ENCODE results near the gene DNAJC13. TPM values are rescaled to one million over a fixed set of nuclear protein-coding genes. Genes with fewer than 3 reads are reported as not detected.
A peak's percentile ranks its signal among the peaks of the same experiment; 100 is the strongest.

The DNAJC13 gene
- total RNA-seq, 2 donors from 2014 or later, result 26.4 to 30.7 TPM

DNA sequence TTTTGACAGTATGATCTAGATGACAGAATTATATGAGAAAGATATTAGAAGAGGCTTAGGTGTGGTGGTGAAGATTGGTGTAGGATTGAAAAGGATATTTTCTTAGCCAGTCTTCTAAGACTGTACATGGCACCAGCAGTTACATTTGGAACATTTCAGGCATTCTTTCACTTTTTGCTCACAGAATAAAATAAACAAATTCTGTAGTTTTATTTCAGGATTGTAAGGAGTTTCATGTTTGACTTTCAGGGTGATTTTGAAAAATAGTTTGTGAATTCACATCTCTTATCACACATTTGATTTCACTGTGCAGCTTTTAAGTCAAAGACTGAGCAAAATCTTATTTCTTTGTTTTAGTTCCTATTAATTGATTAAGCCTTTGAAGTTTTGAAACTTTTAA is 27.1 kb downstream of the DNAJC13 start:
- ATAC-seq, result no peak
- DNase-seq, result no peak
- intact Hi-C loops (cut with DNase I), result no loop called here

DNA sequence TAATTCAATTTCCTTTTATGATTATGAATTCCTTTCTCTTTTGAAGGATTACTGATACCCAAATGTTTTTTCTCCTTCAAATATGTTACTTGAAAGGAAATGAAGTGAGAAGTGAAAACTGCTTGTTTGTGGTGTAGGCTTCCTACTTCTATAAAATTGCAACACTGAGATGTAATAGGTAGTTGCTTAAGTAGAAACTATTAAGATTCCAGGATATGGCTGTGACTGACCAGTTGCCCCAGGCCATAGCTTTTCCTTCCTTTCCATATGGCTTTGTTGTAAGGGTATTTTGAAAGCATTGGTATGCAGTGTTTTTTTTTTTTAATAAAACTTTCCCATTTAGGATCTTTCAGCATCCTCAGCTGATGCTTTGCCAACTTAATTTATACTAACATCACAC is 28.5 kb downstream of the DNAJC13 start:
- intact Hi-C loops (cut with DNase I), result no loop called here
- peak in 1 of 2 donors; percentile 58 for ATAC-seq
- no peak for DNase-seq

DNA sequence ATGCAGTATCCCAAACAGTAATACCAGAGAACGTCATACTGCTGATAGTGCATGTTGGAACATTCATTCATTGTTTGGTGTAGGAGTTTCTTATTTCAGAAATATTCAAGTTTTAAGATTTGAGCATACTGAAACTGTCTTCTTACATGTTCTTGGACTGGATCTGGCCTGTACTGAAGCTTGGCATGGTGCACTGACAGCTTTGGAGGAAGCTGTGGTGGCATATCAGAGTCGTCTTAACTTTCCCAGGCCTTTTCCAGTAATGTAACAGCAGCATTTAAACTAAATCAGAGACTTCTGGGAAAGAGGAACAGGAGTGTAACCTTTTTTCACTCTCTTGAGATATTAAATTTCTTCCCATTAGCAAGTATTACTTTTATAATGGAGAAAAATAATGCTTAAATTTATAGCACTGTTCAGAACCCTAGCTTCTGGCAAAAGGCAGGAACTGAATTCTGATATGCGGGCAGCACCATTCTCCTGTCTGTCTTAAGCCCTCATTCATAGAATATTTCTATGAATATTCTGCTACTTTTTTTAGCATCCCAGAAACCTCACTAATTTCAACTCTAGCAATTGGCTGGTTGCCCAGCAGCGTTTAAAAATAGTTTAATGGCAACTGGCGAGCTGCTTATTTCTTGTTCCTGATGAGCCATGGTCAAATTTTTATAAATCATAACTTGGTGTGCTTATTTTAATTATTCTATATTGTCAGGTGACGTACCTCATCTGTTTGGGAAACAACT is 31.1 kb downstream of the DNAJC13 start:
- DNase-seq, result peak; percentile 59
- intact Hi-C loops (cut with DNase I), result no loop called here
- peak; percentile 72 to 77 for ATAC-seq

DNA sequence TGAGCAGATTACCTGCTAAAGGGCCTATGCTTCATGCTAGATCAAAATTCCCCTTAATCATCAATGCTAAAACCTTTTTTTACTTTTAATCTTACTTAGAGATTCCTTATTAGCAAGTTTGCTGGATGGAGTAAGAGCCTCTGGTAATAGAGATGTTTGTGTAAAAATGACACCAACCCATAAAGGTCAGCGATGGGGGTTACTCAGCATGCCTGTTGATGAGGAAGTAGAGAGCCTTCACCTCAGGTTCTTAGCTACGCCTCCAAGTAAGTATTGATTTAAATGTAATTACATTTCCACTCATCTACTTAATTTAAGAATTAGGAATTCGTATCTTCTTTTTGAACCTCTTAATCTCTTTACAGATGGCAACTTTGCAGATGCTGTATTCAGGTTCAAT is 38.8 kb downstream of the DNAJC13 start:
- ATAC-seq, result no peak
- intact Hi-C loops (cut with DNase I), result no loop called here
- DNase-seq, result no peak

DNA sequence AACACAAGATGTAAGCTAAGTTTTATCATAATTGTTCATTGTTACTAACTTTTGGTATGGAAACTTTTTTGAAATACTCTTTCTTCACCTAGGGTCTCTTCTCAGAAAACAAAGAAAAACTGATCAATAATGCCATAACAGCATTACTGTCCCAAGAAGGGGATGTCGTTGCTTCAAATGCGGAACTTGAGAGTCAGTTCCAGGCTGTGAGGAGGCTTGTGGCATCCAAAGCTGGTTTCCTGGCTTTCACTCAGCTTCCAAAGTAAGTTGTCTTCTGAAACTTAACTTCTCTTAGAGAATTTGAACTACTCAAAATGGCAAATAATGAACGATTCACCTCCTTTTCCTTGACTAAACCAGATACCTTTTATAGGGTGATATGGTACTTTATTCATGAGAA is 39.3 kb downstream of the DNAJC13 start:
- intact Hi-C loops (cut with DNase I), result no loop called here
- no peak for ATAC-seq
- no peak for DNase-seq

DNA sequence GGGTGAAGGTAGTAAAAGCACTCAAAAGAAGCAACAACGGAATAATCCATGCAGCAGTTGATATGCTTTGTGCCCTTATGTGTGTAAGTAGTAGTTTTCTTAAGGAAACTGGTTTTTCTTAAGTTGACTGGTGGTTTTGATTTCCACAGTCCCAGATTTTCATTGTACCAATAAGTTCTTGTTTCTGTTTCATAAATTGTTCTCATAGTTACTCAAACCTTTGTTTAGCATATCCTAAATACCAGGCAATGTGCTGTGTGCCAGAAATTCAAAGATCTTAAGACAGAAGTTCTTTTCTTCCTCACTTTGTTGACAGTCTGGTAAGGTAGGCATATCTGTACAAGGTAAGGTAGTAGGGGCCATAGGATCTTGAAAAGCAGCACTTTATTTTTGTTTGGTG is 40.0 kb downstream of the DNAJC13 start:
- DNase-seq (no peak), ATAC-seq (no peak)
- intact Hi-C loops (cut with DNase I), result no loop called here

DNA sequence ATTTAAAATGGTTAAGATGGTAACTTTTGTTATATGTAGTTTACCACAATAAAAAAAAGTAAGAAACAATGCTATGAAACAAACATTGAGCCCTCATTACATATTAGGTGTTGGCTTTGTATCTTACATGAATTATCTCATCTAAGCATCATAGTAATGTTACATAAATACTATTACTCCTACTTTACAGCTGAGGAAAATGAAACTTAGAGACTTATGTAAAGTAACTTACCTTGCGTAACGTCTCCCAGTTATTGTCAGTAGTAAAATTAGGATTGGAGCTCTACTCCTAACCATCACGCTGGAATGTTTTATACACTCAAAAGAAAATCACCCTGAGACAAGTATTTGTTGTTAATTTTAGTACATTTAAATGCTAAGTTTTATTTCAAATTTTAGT is 42.2 kb downstream of the DNAJC13 start:
- intact Hi-C loops (cut with DNase I), result no loop called here
- DNase-seq, result no peak
- ATAC-seq, result no peak

DNA sequence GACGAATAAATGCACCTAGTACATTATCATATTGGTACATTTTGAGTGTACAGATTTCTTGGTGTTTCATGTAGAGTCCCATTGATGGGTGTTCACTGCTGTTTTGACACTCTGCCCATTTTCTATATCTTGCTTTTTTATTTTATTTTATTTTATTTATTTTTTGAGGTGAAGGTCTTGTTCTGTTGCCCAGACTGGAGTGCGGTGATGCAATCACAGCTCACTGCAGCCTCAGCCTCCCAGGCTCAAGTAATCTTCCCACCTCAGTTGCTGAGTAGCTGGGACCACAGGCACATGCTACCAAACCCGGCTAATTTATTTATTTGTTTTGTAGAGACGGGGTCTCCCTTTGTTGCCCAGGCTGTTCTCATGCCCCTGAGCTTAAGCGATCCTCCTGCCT is 44.2 kb downstream of the DNAJC13 start:
- ATAC-seq (no peak), DNase-seq (no peak)
- intact Hi-C loops (cut with DNase I), result no loop called here

DNA sequence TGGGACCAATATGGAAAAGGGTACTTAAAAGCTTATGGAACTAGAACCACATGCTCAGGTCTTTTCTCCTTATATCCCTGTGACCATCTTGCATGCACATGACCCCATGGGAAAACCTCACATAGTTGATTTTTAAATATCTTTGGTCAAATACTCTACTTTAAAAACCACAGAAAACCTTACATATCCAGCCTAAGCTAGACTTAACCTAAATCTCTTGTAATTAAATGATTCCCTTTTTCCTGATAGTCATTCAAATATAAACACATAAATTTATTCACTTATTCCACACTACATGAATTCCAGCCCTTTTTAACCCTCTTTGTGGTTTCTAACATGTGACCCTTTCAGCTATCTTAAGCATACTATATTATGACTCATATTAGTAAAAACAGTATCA is 46.8 kb downstream of the DNAJC13 start:
- intact Hi-C loops (cut with DNase I), result no loop called here
- DNase-seq (no peak), ATAC-seq (no peak)

DNA sequence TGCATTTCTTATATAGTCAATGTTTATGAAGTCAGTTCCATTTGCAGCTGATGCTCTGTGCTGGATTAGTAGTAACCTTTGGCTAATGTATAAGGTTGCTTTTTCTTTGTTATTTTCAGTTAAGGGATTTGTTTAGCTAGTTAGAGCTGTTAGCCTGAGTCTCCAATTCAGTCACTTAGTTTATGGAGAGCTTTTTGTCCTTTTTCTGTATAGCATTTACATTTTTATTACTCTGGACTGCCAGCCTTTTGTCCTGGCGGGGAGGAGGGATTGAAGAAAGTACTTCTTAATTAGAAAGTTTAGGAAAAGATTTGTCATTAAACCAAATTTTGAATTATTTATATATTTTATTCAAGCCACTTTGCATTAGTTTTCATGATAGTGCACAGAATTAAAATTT is 52.0 kb downstream of the DNAJC13 start:
- intact Hi-C loops (cut with DNase I), result no loop called here
- no peak for ATAC-seq
- no peak for DNase-seq

DNA sequence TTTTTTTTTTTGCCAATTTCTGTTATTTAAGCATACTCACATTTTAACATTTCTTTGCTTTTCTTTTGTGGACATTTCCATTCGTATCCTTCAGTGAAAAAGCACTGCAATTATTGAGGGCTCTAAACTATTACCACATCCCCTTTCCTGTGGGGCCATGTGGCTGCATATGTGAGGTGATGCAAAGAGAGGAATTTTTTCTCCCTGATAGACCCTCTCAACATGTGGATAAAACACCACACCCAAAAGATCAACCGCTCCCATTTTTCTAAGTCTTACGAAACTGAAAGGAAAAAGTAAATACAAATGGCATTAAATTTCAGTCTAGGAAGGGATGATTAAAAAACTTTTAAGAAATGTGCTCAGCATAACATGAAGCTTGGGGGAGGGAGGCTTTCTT is 68.8 kb downstream of the DNAJC13 start:
- intact Hi-C loops (cut with DNase I), result no loop called here
- peak in 1 of 2 donors; percentile 37 for ATAC-seq
- DNase-seq, result no peak

DNA sequence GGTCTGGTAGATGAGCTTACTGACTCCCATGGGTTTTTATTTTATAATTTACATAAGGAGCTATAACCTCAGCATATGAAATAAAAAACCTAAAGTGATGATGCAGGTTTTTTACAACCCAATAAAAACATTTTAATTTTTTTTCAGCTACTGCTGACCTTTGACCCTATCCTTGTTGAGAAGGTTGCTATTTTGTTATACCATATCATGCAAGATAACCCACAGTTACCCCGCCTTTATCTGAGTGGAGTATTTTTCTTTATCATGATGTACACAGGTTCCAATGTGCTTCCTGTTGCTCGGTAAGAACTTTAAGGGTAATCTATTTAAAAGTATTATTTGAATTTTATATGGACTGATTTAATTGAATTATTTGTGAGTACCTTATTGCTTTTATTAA is 70.8 kb downstream of the DNAJC13 start:
- ATAC-seq, result no peak
- DNase-seq, result no peak
- intact Hi-C loops (cut with DNase I), result no loop called here

DNA sequence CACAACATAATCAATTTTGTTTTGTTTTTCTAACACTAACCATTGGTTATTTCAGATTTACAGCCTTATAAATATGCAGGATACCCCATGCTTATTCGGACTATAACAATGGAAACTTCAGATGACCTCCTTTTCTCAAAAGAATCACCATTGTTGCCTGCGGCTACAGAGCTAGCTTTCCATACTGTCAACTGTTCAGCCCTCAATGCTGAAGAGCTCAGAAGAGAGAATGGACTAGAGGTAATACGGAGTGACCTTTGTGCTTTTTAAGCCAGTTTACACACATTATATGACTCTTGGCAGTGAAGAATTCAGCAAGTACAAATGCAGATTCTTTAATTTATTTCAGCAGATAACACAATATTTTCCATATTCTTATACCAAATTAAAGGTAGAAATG is 81.8 kb downstream of the DNAJC13 start:
- ATAC-seq (no peak), DNase-seq (no peak)
- intact Hi-C loops (cut with DNase I), result no loop called here

DNA sequence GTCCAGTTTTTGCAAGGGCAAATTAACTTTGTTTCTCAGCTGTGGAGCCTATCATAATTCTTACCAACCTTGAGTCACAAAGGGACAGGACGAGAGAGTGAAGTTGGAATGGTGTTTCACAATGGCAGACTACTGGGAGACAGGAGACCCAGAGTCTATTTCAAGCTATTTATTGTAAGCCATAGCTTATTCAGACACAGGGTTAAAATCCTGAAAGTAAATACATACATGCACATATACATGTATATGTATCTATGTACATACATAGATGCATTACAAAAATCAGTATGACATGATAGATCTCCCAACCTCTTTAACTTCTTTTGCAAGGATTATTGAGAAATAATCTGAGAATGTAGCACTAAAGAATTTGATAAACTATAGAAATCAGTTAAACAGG is 86.3 kb downstream of the DNAJC13 start:
- intact Hi-C loops (cut with DNase I), result no loop called here
- DNase-seq, result no peak
- no peak for ATAC-seq

DNA sequence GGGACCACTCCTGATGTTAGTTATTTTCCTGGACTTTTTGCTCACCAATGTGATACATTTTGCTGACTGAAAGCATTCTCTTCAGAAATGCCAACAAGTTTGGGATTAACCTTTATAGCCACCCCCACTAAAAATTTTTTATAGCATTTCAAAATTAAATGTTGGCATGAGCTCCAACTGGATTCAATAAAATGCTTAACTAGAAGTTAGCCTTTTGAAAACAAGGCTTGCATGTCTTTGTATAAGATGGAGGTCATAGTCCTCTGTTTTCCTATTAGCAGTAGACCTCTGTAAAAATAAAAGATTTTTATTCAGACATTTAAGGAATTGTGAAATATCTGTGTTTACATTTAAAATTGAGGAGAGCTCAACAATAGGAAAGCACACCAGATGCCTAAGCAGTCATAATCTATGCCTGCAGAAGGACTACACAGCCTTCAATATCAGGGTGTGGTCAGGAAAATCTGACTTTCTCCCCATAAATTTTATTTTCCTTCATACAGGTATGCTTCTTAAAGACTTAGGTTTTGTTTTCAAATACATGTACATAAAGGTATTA is 87.2 kb downstream of the DNAJC13 start:
- no peak for DNase-seq
- no peak for ATAC-seq
- intact Hi-C loops (cut with DNase I), result no loop called here

DNA sequence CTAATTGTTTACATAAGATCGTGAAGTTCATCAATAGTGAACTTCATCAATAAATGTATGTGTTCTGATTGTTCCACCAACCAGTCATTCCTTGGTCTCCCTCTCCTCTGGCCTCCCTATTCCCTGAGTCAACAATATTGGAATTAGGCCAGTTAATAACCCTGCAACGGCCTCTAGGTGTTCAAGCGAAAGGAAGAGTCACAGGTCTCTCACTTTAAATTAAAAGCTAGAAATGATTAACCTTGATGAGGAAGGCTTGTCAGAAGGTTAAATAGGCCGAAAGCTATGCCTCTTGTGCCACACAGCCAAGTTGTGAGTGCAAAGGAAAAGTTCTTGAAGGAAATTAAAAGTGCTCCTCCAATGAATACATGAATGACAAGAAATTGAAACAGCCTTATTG is 90.4 kb downstream of the DNAJC13 start:
- intact Hi-C loops (cut with DNase I), result no loop called here
- DNase-seq (no peak), ATAC-seq (no peak)

DNA sequence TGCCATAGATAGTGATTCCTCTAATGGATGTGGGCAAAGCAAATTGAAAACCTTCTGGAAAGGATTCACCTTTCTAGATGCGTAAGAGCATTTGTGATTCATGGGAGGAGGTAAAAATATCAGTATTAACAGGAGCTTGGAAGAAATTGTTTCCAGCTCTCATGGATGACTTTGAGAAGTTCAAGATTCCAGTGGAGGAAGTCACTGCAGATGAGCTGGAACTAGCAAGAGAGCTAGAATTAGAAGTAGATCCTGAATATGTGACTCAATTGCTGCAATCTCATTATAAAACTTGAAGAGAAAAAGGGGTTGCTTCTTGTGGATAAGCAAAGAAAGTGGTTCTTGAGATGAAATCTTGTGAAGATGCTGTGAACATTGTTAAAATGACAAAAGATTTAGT is 91.8 kb downstream of the DNAJC13 start:
- DNase-seq (no peak), ATAC-seq (no peak)
- intact Hi-C loops (cut with DNase I), result no loop called here

DNA sequence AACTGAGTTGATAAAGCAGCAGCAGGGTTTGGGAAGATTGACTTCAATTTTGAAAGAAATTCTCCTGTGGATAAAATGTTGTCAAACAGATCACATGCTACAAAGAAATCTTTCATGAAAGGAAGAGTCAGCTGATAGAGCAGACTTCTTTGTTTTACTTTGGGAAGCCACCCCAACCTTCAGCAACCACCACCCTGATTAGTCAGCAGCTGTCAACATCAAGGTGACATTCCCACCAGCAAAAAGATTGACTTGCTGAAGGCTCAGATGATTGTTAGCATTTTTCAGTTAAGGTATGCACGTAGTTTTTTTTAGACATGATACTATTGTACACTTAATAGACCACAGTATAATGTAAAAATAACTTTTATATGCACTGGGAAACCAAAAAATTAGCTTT is 92.2 kb downstream of the DNAJC13 start:
- no peak for ATAC-seq
- DNase-seq, result no peak
- intact Hi-C loops (cut with DNase I), result no loop called here

DNA sequence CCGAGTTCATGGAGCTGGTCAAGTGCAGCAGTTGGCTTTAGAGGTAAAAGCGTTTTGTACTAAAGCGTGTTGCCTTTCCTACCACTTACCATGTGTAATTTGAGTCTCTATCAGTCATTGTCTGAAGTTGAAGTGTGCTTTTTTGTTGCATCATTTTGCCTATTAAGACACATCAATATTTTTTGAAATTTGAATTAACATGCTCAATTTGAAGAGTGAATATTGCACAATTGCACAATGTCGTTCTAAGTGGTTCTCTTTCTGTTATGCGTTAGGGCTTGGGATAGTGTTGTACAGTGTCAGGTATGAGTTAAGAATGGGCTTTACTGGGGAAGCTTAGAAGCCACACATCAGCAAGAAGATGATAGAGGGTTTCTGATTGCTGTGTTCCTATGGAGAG is 95.8 kb downstream of the DNAJC13 start:
- intact Hi-C loops (cut with DNase I), result no loop called here
- DNase-seq, result no peak
- no peak for ATAC-seq

DNA sequence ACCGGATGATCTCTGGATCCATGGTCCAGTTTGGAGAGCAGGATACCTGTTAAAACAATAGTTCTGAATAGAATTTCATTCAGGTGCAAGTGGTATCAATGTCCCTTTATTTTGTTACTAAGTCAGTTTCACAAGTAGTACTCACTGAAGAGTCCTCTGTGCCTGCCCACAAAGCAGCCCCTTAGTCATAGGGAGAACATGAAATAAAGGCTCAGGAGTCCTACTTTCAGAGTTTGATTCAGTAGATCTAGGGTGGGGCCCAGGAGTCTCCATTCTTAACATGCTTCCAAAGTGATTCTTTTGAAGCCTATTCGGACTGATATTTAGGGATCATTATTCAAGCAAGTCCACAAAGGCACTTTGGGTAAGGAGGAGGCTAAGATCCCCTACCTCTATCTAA is 100.0 kb downstream of the DNAJC13 start:
- DNase-seq (no peak), ATAC-seq (no peak)
- intact Hi-C loops (cut with DNase I), result no loop called here

DNA sequence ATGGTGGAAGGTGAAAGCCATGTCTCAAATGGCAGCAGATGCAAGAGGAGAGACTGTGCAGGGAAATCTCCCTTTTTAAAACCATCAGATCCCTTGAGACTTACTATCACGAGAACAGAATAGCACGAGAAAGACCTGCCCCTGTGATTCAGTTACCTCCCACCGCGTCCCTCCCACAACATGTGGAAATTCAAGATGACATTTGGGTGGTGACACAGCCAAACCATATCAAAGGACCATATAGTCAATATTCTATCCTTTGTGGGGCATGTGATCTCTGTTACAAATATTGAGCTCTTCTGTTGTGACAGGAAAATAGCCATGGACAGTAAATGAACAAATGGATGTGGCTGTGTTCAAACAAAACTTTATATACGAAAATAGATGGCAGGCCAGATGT is 102.6 kb downstream of the DNAJC13 start:
- ATAC-seq, result no peak
- intact Hi-C loops (cut with DNase I), result no loop called here
- no peak for DNase-seq

DNA sequence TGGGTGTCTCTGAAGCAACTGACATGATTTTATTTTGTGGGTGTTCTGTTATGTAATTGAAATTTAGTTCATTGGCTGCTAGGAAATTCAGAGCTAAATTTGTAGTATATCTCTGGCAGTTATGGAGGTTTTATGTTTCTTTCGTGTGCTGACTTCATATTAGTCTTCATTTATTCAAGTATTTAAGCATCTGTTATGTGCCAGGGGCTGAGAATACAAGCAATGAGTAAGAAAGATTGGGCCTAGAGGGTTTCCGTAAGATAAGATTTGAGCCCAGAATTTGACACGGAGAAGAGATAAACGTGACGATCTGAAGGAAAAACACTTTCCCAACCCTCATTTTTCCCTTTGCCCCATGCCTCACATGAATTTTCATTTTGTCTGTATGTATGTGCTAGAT is 104.6 kb downstream of the DNAJC13 start:
- intact Hi-C loops (cut with DNase I), result no loop called here
- no peak for DNase-seq
- no peak for ATAC-seq

Data from left cardiac atrium (tissue), 4 donors.